Activated CD8-positive, alpha-beta memory T cell treated with anti-CD3 and anti-CD28 coated beads, Interleukin-2, amount 50 U/mL, for 1 hour (primary cell): ENCODE results near the gene C3.

Source experiments
- DNase-seq: peaks from one replicate; pipeline ENCODE4 v3.0.0-alpha.2; 2020; ENCODE audit errors: extremely low read depth

The C3 gene

GRCh38 chr19:6745965-6746364, 25.5 kb upstream of the C3 start:
- DNase-seq: no peak

- DNase-seq: no peak
These were observed 24.2 kb upstream of the C3 start for GRCh38 chr19:6744381-6745301.

- DNase-seq: no peak
These were observed 23.4 kb upstream of the C3 start for GRCh38 chr19:6743714-6744380.

GRCh38 chr19:6743066-6743465, 22.6 kb upstream of the C3 start:
- DNase-seq: no peak

- no peak for DNase-seq
These were observed 20.3 kb upstream of the C3 start for GRCh38 chr19:6740589-6741343.

GRCh38 chr19:6739883-6740588, 19.6 kb upstream of the C3 start:
- no peak for DNase-seq

GRCh38 chr19:6739390-6739882, 19.0 kb upstream of the C3 start, which contains the start of gene TRIP10:
Gene TRIP10 (plus strand): TSS chr19:6739680. CDS start chr19:6739762, 82 bp downstream.
- peak; percentile 56 for DNase-seq

GRCh38 chr19:6738787-6739389, 18.4 kb upstream of the C3 start:
- no peak for DNase-seq

- peak; percentile 33 for DNase-seq
These were observed 17.7 kb upstream of the C3 start for GRCh38 chr19:6737873-6738786.

GRCh38 chr19:6737284-6737872, 16.9 kb upstream of the C3 start, which contains the start of gene GPR108:
Gene GPR108 (minus strand): TSS chr19:6737580. CDS start chr19:6737576, 4 bp downstream.
- DNase-seq: peak; percentile 96

- DNase-seq: no peak
These were observed 16.4 kb upstream of the C3 start for GRCh38 chr19:6736917-6737283.

GRCh38 chr19:6736169-6736916, 15.9 kb upstream of the C3 start:
- DNase-seq: peak; percentile 36

- DNase-seq: no peak
These were observed 14.9 kb upstream of the C3 start for GRCh38 chr19:6735181-6735911.

GRCh38 chr19:6734096-6734696, 13.7 kb upstream of the C3 start:
- no peak for DNase-seq

GRCh38 chr19:6733338-6734095, 13.1 kb upstream of the C3 start:
- DNase-seq: no peak

GRCh38 chr19:6732803-6733337, 12.4 kb upstream of the C3 start:
- no peak for DNase-seq

GRCh38 chr19:6731822-6732221, 11.4 kb upstream of the C3 start:
- no peak for DNase-seq
